Measurements from ENCODE around the gene BCKDK. TPM values are rescaled to one million over a fixed set of nuclear protein-coding genes. Genes with fewer than 3 reads are reported as not detected.

BCKDK gene
- total and polyA plus RNA-seq, 2 of the 13 experiments (the other 11 are each of a cell fraction or from before 2014, with no cell fraction given): 24.9 to 42.6 TPM

DNA sequence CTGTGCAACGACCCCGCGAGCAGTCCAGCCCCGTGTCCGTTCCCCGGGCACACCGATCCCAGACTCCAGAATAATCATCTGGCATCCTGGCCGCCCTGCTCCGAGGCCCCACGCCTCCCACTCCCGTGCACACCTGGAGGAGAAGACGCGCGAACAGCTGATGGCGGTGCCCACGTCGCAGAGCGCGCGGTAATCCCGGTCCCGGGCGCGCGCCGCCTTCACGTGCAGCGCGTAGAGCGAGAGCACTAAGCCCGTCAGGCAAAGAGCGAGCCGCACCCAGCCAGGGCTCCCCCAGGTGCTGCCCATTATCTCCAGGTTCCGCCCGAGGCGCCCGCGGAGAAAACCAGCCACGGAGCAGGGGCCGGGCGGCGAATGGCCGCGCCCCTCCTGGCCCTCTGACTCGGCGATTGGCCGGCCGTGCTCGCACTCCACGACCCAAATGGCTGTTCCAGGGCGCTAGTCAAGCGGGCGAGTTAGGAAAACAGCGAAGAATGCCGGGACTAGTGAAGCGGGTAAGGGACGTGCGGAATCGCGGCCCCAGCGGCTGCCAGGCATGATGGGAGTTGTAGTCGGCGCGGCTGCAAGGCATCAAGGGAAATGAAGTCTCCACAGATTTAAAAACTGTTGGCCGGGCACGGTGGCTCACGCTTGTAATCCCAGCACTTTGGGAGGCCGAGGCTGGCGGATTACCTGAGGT, 13.6 kb upstream of the BCKDK start, which contains the start of gene VKORC1 (continued):
- TF ChIP-seq, protein P1, sequence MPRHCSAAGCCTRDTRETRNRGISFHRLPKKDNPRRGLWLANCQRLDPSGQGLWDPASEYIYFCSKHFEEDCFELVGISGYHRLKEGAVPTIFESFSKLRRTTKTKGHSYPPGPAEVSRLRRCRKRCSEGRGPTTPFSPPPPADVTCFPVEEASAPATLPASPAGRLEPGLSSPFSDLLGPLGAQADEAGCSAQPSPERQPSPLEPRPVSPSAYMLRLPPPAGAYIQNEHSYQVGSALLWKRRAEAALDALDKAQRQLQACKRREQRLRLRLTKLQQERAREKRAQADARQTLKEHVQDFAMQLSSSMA (CRISPR knock-in tag; IDR thresholded peaks at IDR 0.05): peak; percentile 97
- TF ChIP-seq, protein P2, sequence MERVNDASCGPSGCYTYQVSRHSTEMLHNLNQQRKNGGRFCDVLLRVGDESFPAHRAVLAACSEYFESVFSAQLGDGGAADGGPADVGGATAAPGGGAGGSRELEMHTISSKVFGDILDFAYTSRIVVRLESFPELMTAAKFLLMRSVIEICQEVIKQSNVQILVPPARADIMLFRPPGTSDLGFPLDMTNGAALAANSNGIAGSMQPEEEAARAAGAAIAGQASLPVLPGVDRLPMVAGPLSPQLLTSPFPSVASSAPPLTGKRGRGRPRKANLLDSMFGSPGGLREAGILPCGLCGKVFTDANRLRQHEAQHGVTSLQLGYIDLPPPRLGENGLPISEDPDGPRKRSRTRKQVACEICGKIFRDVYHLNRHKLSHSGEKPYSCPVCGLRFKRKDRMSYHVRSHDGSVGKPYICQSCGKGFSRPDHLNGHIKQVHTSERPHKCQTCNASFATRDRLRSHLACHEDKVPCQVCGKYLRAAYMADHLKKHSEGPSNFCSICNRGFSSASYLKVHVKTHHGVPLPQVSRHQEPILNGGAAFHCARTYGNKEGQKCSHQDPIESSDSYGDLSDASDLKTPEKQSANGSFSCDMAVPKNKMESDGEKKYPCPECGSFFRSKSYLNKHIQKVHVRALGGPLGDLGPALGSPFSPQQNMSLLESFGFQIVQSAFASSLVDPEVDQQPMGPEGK (CRISPR knock-in tag; IDR thresholded peaks at IDR 0.05): peak; percentile 73; the same call in 1 of the 2 replicates
- 0 out of 2 replicates have a peak, but pooled peaks have one; percentile 39 for TF ChIP-seq KLF6 (CRISPR knock-in tag; IDR thresholded peaks at IDR 0.05)
- TF ChIP-seq FOXM1 (CRISPR knock-in tag; IDR thresholded peaks at IDR 0.05): no peak; the same call in 1 of the 2 replicates
- TF ChIP-seq, protein P3, sequence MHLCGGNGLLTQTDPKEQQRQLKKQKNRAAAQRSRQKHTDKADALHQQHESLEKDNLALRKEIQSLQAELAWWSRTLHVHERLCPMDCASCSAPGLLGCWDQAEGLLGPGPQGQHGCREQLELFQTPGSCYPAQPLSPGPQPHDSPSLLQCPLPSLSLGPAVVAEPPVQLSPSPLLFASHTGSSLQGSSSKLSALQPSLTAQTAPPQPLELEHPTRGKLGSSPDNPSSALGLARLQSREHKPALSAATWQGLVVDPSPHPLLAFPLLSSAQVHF (CRISPR knock-in tag; IDR thresholded peaks at IDR 0.05): peak; percentile 32; the same call in 1 of the 2 replicates
- TF ChIP-seq ZBTB3 (CRISPR knock-in tag; IDR thresholded peaks at IDR 0.05; ENCODE audit: borderline replicate concordance, low read depth): peak; percentile 84; the same call in 1 of the 2 replicates
- TF ChIP-seq TGIF2 (CRISPR knock-in tag; IDR thresholded peaks at IDR 0.05): peak; percentile 66; the same call in 1 of the 2 replicates
- TF ChIP-seq, protein P4, sequence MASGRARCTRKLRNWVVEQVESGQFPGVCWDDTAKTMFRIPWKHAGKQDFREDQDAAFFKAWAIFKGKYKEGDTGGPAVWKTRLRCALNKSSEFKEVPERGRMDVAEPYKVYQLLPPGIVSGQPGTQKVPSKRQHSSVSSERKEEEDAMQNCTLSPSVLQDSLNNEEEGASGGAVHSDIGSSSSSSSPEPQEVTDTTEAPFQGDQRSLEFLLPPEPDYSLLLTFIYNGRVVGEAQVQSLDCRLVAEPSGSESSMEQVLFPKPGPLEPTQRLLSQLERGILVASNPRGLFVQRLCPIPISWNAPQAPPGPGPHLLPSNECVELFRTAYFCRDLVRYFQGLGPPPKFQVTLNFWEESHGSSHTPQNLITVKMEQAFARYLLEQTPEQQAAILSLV (CRISPR knock-in tag; IDR thresholded peaks at IDR 0.05; ENCODE audit: borderline replicate concordance): peak; percentile 35; the same call in 1 of the 2 replicates
- TF ChIP-seq, protein P5, sequence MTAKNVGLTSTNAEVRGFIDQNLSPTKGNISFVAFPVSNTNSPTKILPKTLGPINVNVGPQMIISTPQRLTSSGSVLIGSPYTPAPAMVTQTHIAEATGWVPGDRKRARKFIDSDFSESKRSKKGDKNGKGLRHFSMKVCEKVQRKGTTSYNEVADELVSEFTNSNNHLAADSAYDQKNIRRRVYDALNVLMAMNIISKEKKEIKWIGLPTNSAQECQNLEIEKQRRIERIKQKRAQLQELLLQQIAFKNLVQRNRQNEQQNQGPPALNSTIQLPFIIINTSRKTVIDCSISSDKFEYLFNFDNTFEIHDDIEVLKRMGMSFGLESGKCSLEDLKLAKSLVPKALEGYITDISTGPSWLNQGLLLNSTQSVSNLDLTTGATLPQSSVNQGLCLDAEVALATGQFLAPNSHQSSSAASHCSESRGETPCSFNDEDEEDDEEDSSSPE (CRISPR knock-in tag; IDR thresholded peaks at IDR 0.05): peak; percentile 90
- TF ChIP-seq TAF15 (IDR thresholded peaks at IDR 0.05; ENCODE audit: low read depth, low read length, poor library complexity, severe bottlenecking): peak; percentile 94
- no peak for TF ChIP-seq MTF2 (CRISPR knock-in tag; IDR thresholded peaks at IDR 0.05; ENCODE audit: borderline replicate concordance)
- no peak for TF ChIP-seq ZNF644 (CRISPR knock-in tag; IDR thresholded peaks at IDR 0.05; ENCODE audit: low read depth)
- TF ChIP-seq ZNF430 (CRISPR knock-in tag; IDR thresholded peaks at IDR 0.05): no peak; the same call in 1 of the 2 replicates
- TF ChIP-seq HOXA3 (CRISPR knock-in tag; IDR thresholded peaks at IDR 0.05): peak; percentile 96
- no peak for TF ChIP-seq HNRNPUL1 (IDR thresholded peaks at IDR 0.05; ENCODE audit: low read depth, low read length)
- peak; percentile 73; the same call in 1 of the 2 replicates for TF ChIP-seq NFE2L1 (CRISPR knock-in tag; IDR thresholded peaks at IDR 0.05; ENCODE audit: borderline replicate concordance)
- TF ChIP-seq SUZ12 (IDR thresholded peaks at IDR 0.05; ENCODE audit: low read depth, low read length): peak; percentile 89
- TF ChIP-seq ZNF260 (CRISPR knock-in tag; IDR thresholded peaks at IDR 0.05; ENCODE audit: borderline replicate concordance, low read depth): no peak
- TF ChIP-seq, protein P6, sequence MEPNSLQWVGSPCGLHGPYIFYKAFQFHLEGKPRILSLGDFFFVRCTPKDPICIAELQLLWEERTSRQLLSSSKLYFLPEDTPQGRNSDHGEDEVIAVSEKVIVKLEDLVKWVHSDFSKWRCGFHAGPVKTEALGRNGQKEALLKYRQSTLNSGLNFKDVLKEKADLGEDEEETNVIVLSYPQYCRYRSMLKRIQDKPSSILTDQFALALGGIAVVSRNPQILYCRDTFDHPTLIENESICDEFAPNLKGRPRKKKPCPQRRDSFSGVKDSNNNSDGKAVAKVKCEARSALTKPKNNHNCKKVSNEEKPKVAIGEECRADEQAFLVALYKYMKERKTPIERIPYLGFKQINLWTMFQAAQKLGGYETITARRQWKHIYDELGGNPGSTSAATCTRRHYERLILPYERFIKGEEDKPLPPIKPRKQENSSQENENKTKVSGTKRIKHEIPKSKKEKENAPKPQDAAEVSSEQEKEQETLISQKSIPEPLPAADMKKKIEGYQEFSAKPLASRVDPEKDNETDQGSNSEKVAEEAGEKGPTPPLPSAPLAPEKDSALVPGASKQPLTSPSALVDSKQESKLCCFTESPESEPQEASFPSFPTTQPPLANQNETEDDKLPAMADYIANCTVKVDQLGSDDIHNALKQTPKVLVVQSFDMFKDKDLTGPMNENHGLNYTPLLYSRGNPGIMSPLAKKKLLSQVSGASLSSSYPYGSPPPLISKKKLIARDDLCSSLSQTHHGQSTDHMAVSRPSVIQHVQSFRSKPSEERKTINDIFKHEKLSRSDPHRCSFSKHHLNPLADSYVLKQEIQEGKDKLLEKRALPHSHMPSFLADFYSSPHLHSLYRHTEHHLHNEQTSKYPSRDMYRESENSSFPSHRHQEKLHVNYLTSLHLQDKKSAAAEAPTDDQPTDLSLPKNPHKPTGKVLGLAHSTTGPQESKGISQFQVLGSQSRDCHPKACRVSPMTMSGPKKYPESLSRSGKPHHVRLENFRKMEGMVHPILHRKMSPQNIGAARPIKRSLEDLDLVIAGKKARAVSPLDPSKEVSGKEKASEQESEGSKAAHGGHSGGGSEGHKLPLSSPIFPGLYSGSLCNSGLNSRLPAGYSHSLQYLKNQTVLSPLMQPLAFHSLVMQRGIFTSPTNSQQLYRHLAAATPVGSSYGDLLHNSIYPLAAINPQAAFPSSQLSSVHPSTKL (CRISPR knock-in tag; IDR thresholded peaks at IDR 0.05): peak; percentile 74
